Loucy (cell line): ENCODE data around the gene TXN2.

Experiments used
- EZH2phosphoT487 ChIP-seq: fragments of 200-600 bp; IDR thresholded peaks from 2 replicates; pipeline ENCODE4 v1.6.1; 2018; ENCODE audit warnings: antibody characterized with exemption, mild to moderate bottlenecking, moderate library complexity, borderline replicate concordance
- TF ChIP-seq, protein P1 (sequence below): fragments of 200-600 bp; sonication (generic); conservative IDR thresholded peaks from 2 replicates; pipeline ENCODE4 v1.5.1; 2014; ENCODE audit warnings: mild to moderate bottlenecking, antibody characterized with exemption, low read length

GRCh38 chr22:36469094-36469710, 12.2 kb downstream of the TXN2 start:
- TF ChIP-seq, protein P1, sequence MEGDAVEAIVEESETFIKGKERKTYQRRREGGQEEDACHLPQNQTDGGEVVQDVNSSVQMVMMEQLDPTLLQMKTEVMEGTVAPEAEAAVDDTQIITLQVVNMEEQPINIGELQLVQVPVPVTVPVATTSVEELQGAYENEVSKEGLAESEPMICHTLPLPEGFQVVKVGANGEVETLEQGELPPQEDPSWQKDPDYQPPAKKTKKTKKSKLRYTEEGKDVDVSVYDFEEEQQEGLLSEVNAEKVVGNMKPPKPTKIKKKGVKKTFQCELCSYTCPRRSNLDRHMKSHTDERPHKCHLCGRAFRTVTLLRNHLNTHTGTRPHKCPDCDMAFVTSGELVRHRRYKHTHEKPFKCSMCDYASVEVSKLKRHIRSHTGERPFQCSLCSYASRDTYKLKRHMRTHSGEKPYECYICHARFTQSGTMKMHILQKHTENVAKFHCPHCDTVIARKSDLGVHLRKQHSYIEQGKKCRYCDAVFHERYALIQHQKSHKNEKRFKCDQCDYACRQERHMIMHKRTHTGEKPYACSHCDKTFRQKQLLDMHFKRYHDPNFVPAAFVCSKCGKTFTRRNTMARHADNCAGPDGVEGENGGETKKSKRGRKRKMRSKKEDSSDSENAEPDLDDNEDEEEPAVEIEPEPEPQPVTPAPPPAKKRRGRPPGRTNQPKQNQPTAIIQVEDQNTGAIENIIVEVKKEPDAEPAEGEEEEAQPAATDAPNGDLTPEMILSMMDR: no peak
- no peak for TF ChIP-seq EZH2phosphoT487
